ENCODE data around the gene FSD2. TPM values are rescaled to one million over a fixed set of nuclear protein-coding genes. Genes with fewer than 3 reads are reported as not detected.

FSD2 gene
- total and polyA plus RNA-seq, 10 of the 15 experiments (the other 5 are each of a cell fraction or from before 2014, with no cell fraction given) = under 0.01 to 0.39 (median 0.07) TPM; not detected in 3

DNA sequence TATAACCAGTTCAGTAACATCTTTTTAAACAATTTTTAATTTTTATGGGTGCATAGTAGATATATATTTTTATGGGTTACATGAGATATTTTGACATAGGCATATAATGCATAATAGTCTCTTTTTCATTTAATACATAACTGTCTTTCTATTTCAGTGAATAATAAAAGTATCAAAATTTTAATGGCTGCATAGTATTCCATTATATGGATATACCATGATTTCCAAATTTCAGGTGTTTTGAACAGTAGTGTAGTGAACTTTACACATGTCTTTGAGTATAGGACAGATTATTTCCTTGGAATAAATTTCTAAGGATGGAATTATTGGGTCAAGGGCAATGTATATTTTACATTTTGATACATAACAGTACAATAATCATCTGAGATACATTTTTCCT is 14.3 kb upstream of the FSD2 start:
- Histone ChIP-seq H3K4me1 (ENCODE audit: control insufficient read depth, insufficient read depth, low read length) (no peaks in the 10 kb centered on the region), H3K27me3 (replicated peaks in 1 of 2; ENCODE audit: control insufficient read depth in 2 of 2, insufficient read depth in 2 of 2, low read length in 1 of 2) (no peaks in the 10 kb centered on the region), H3K9ac (ENCODE audit: control insufficient read depth, insufficient read depth, low read length) (no peak overlapping the region), H3K79me2 (ENCODE audit: control insufficient read depth, insufficient read depth, low read length) (no peaks in the 10 kb centered on the region; the same call in none of the 2 replicates), H3K27ac (ENCODE audit: control insufficient read depth, insufficient read depth) (no peak overlapping the region), H3K36me3 (ENCODE audit: control insufficient read depth in 2 of 2, insufficient read depth in 2 of 2, low read length in 1 of 2) (peaks cover 2 to 25% of the 10 kb centered on the region in 2 experiments), H3K9me3 (replicated peaks; ENCODE audit: control insufficient read depth, insufficient read depth, low read length) (no peaks in the 10 kb centered on the region), H4K20me1 (ENCODE audit: control insufficient read depth, insufficient read depth) (no peaks in the 10 kb centered on the region), H2AFZ (ENCODE audit: control insufficient read depth, low read depth, low read length) (no peak overlapping the region), H3K4me2 (ENCODE audit: control insufficient read depth, insufficient read depth) (no peak overlapping the region), H3K4me3 (no peak overlapping the region)
- ChIA-PET RAD21 (ENCODE audit: unreplicated experiment) (no interaction called here), SMC1A (ENCODE audit: uncharacterized antibody, unreplicated experiment) (no interaction called here), POLR2A (no interaction called here), CTCF (no interaction called here)
- FAIRE-seq (no peak), DNase-seq (ENCODE audit: low read depth, low spot score) (no peak), ATAC-seq (no peak)
- intact Hi-C loops (cut with micrococcal nuclease; ENCODE audit: unreplicated experiment) = no loop called here
- no TSS peak for BruUV-seq (replicated peaks)
- in situ Hi-C loops (cut with MboI) = no loop called here
- TF ChIP-seq SUPT20H (IDR thresholded peaks at IDR 0.05; ENCODE audit: borderline replicate concordance, control insufficient read depth, low read depth, low read length) = no peak
- TF ChIP-seq EZH2 (IDR thresholded peaks at IDR 0.05; ENCODE audit: borderline replicate concordance, control insufficient read depth, low read depth, low read length) = no peak
- TF ChIP-seq SRF (IDR thresholded peaks at IDR 0.05; ENCODE audit: low read depth in 2 of 2, low read length in 2 of 2) = no peak
- TF ChIP-seq, protein P1, sequence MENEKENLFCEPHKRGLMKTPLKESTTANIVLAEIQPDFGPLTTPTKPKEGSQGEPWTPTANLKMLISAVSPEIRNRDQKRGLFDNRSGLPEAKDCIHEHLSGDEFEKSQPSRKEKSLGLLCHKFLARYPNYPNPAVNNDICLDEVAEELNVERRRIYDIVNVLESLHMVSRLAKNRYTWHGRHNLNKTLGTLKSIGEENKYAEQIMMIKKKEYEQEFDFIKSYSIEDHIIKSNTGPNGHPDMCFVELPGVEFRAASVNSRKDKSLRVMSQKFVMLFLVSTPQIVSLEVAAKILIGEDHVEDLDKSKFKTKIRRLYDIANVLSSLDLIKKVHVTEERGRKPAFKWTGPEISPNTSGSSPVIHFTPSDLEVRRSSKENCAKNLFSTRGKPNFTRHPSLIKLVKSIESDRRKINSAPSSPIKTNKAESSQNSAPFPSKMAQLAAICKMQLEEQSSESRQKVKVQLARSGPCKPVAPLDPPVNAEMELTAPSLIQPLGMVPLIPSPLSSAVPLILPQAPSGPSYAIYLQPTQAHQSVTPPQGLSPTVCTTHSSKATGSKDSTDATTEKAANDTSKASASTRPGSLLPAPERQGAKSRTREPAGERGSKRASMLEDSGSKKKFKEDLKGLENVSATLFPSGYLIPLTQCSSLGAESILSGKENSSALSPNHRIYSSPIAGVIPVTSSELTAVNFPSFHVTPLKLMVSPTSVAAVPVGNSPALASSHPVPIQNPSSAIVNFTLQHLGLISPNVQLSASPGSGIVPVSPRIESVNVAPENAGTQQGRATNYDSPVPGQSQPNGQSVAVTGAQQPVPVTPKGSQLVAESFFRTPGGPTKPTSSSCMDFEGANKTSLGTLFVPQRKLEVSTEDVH (IDR thresholded peaks at IDR 0.05; ENCODE audit: low read depth, partially characterized antibody) = no peak
- TF ChIP-seq RB1 (IDR thresholded peaks at IDR 0.05; ENCODE audit: borderline replicate concordance) = no peak
- TF ChIP-seq, protein P2, sequence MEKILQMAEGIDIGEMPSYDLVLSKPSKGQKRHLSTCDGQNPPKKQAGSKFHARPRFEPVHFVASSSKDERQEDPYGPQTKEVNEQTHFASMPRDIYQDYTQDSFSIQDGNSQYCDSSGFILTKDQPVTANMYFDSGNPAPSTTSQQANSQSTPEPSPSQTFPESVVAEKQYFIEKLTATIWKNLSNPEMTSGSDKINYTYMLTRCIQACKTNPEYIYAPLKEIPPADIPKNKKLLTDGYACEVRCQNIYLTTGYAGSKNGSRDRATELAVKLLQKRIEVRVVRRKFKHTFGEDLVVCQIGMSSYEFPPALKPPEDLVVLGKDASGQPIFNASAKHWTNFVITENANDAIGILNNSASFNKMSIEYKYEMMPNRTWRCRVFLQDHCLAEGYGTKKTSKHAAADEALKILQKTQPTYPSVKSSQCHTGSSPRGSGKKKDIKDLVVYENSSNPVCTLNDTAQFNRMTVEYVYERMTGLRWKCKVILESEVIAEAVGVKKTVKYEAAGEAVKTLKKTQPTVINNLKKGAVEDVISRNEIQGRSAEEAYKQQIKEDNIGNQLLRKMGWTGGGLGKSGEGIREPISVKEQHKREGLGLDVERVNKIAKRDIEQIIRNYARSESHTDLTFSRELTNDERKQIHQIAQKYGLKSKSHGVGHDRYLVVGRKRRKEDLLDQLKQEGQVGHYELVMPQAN (conservative IDR thresholded peaks at IDR 0.05) = no peak
- TF ChIP-seq KAT2A (conservative IDR thresholded peaks at IDR 0.05; ENCODE audit: control insufficient read depth, low read depth, low read length) = no peak
- TF ChIP-seq, protein P3, sequence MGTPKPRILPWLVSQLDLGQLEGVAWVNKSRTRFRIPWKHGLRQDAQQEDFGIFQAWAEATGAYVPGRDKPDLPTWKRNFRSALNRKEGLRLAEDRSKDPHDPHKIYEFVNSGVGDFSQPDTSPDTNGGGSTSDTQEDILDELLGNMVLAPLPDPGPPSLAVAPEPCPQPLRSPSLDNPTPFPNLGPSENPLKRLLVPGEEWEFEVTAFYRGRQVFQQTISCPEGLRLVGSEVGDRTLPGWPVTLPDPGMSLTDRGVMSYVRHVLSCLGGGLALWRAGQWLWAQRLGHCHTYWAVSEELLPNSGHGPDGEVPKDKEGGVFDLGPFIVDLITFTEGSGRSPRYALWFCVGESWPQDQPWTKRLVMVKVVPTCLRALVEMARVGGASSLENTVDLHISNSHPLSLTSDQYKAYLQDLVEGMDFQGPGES (IDR thresholded peaks at IDR 0.05) = no peak
- TF ChIP-seq, protein P4, sequence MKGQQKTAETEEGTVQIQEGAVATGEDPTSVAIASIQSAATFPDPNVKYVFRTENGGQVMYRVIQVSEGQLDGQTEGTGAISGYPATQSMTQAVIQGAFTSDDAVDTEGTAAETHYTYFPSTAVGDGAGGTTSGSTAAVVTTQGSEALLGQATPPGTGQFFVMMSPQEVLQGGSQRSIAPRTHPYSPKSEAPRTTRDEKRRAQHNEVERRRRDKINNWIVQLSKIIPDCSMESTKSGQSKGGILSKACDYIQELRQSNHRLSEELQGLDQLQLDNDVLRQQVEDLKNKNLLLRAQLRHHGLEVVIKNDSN (IDR thresholded peaks at IDR 0.05; ENCODE audit: borderline replicate concordance, extremely low read length, insufficient read depth, low read depth, low read length) = no peak
- no peak for TF ChIP-seq CHD2 (IDR thresholded peaks at IDR 0.05; ENCODE audit: borderline replicate concordance, low read depth, low read length)
- no peak for TF ChIP-seq ZNF384 (IDR thresholded peaks at IDR 0.05; ENCODE audit: borderline replicate concordance, low read depth, low read length)
- TF ChIP-seq, protein P5, sequence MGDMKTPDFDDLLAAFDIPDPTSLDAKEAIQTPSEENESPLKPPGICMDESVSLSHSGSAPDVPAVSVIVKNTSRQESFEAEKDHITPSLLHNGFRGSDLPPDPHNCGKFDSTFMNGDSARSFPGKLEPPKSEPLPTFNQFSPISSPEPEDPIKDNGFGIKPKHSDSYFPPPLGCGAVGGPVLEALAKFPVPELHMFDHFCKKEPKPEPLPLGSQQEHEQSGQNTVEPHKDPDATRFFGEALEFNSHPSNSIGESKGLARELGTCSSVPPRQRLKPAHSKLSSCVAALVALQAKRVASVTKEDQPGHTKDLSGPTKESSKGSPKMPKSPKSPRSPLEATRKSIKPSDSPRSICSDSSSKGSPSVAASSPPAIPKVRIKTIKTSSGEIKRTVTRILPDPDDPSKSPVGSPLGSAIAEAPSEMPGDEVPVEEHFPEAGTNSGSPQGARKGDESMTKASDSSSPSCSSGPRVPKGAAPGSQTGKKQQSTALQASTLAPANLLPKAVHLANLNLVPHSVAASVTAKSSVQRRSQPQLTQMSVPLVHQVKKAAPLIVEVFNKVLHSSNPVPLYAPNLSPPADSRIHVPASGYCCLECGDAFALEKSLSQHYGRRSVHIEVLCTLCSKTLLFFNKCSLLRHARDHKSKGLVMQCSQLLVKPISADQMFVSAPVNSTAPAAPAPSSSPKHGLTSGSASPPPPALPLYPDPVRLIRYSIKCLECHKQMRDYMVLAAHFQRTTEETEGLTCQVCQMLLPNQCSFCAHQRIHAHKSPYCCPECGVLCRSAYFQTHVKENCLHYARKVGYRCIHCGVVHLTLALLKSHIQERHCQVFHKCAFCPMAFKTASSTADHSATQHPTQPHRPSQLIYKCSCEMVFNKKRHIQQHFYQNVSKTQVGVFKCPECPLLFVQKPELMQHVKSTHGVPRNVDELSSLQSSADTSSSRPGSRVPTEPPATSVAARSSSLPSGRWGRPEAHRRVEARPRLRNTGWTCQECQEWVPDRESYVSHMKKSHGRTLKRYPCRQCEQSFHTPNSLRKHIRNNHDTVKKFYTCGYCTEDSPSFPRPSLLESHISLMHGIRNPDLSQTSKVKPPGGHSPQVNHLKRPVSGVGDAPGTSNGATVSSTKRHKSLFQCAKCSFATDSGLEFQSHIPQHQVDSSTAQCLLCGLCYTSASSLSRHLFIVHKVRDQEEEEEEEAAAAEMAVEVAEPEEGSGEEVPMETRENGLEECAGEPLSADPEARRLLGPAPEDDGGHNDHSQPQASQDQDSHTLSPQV (IDR thresholded peaks at IDR 0.05) = no peak

Measured in GM12878 (cell line).